HUES6 (cell line): ENCODE measurements around the gene DTD1.

Experiments
- H3K27ac ChIP-seq: 2 replicates; pipeline ENCODE4 v1.7.0; 2013; ENCODE audit warnings: low read depth, mild to moderate bottlenecking, low read length, inconsistent platforms
- H3K27me3 ChIP-seq: 2 replicates; pipeline ENCODE4 v1.6.1; 2013; ENCODE audit warnings: low read length; ENCODE audit not compliant: control insufficient read depth, insufficient read depth
- H3K36me3 ChIP-seq: 2 replicates; pipeline ENCODE4 v1.6.1; 2013; ENCODE audit warnings: low read length; ENCODE audit not compliant: control insufficient read depth, insufficient read depth
- H3K4me1 ChIP-seq: 2 replicates; pipeline ENCODE4 v1.6.1; 2013; ENCODE audit warnings: low read length; ENCODE audit not compliant: control insufficient read depth, insufficient read depth
- H3K4me3 ChIP-seq: 2 replicates; pipeline ENCODE4 v1.5.1; 2013; ENCODE audit warnings: low read depth, low read length
- H3K9ac ChIP-seq: one replicate; pipeline ENCODE4 v1.6.1; 2013; ENCODE audit warnings: mild to moderate bottlenecking, low read length
- H3K9me3 ChIP-seq: 2 replicates; pipeline ENCODE4 v1.6.1; 2013; ENCODE audit warnings: low read depth, low read length; ENCODE audit not compliant: control insufficient read depth, insufficient read depth

The DTD1 gene, protein sequence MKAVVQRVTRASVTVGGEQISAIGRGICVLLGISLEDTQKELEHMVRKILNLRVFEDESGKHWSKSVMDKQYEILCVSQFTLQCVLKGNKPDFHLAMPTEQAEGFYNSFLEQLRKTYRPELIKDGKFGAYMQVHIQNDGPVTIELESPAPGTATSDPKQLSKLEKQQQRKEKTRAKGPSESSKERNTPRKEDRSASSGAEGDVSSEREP

DNA sequence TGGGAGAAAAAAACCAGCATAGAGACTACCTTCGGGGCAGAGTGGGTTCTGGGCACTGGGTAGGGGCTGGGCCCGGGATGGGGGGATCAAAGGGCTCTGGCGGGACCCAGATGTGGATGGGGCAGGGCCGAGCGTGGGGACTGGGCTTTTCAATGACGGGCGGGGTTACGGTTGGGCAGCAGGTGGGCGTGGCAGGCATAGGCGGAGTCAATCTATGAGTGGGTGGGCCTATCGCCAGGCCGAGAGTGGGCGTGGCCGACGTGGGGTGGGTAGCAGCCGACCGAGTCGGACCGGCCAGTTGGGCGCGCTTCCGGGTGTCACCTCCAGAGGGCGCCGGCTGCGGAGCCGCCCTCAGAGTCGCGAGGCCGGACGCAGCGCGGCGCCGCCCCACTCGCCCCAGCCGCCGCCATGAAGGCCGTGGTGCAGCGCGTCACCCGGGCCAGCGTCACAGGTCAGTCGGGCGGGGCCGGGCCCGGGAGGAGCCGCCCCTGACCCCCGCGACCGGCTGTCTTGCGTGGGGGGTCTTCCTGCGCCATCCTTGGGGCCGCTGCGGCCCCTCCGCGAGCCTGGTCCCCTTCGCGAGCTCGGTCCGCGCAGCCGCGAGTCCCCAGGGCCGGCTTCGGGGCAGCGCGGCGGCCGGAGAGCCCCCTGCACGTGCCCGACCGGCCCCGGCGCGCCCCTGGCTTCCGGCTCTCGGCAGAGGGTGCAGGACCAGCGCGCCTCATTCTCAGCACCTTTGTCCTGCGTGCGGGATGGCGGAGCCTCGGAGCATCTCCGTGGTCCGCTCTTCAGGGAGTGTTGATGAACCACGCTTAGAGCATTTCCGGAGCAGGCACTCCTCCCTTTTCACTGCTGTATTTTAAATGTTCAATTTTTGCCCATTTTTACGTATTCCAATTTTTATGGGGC, at the start of gene DTD1:
TSS of gene DTD1 (plus strand) at position 390 of the 909 bp plus-strand sequence. CDS start at position 409, 19 bp downstream.
- Histone ChIP-seq H3K27me3 (no peaks in the 10 kb centered on the region), H3K9ac (peak within 1 kb of the TSS; percentile 84), H3K36me3 (no peaks in the 10 kb centered on the region), H3K4me3 (peak within 1 kb of the TSS; percentile 90), H3K4me1 (peaks cover 38% of the 10 kb centered on the region), H3K27ac (peak within 1 kb of the TSS; percentile 29; the same call in 1 of the 2 replicates), H3K9me3 (peaks cover 4% of the 10 kb centered on the region; the same call in 1 of the 2 replicates)

DNA sequence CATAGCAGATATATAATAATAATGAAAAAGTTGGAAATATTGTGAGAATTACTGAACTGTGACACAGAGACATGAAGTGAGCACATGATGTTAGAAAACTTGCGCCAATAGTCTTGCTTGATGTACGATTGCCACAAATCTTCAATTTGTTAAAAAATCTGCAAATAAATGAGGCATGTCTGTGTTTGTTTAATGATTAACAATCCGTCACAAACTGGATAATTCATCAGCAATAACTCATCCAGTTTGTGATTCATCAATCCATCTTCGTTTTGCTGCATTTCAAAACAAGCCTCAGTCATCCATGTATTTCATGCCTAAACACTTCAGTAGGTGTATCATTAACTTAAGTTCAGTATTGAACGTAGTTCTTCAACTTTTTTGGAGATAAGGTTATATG, 46.1 kb upstream of the DTD1 start:
- Histone ChIP-seq H3K9ac (no peak overlapping the region), H3K27ac (no peak overlapping the region), H3K4me3 (no peak overlapping the region), H3K36me3 (peaks cover 72% of the 10 kb centered on the region), H3K9me3 (no peaks in the 10 kb centered on the region), H3K27me3 (no peaks in the 10 kb centered on the region), H3K4me1 (no peaks in the 10 kb centered on the region)

DNA sequence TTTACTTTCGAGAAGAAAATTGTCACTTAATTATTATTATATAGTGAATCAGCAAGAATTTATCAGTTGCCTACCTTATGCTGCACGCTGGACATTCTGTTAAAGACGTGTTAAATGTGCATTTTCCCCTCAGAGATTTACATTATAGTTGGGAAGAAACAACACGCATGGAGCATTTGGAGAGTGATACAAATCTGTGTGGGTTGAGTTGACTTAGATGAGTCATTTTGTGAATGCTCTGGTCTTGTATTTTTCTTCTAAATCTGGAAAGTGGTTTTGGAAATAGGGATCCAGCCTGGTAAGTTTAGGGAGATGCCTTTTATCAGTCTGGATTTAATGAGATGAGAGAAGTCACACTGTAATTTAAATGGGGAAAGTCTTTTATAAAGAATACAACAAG, 44.6 kb upstream of the DTD1 start:
- peaks cover 77% of the 10 kb centered on the region for H3K36me3 ChIP-seq

DNA sequence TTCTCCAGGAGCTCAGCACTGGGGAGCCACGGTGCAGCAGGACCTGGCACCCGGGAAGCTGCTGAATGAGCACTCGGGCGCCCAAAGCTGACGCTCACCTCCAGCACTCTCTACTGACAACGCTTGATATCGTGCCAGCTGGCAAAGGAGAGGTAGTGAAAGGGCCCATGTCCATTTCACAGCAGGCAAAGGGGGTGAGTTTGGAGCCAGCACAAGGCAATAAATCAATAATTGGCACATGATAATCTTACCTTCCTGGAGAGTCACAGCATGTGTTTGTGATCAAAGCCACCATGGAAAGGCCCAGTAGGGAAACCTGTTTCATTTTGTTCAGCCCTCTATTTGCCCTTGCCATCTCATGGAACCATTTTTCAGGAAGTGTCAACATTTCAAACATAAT, 43.9 kb upstream of the DTD1 start:
- Histone ChIP-seq H3K4me3 (no peak overlapping the region), H3K9ac (no peak overlapping the region), H3K36me3 (peaks cover 80% of the 10 kb centered on the region), H3K4me1 (no peaks in the 10 kb centered on the region), H3K27ac (no peak overlapping the region), H3K9me3 (no peaks in the 10 kb centered on the region), H3K27me3 (no peaks in the 10 kb centered on the region)

More for the DNA sequence above, 44.6 kb upstream of the DTD1 start:
- no peak overlapping the region for H3K4me3 ChIP-seq
- no peak overlapping the region for H3K27ac ChIP-seq
- no peak overlapping the region for H3K9ac ChIP-seq
- no peaks in the 10 kb centered on the region for H3K9me3 ChIP-seq
- H3K27me3 ChIP-seq, result no peaks in the 10 kb centered on the region
- no peaks in the 10 kb centered on the region for H3K4me1 ChIP-seq

DNA sequence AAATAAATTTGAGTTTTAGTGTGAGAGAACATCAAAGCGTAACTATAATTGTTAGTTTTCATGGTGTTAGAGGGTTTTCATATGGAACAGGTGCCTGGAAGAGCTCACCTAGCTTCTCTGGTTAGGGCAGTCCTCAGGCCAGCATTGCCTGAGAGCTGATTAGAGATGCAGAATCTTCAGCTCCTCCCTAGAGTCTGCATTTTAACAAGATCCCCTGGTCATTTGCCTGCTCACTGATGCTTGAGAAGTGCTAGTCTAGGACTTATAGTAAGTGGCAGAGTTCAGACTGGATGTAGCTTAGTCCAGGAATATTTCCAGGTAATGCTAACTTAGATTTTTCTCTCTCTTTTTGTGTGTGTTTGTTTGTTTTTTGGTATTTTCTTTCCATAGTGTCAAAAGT, 42.3 kb upstream of the DTD1 start:
- Histone ChIP-seq H3K36me3 (peaks cover 90% of the 10 kb centered on the region), H3K4me3 (no peak overlapping the region), H3K27ac (no peak overlapping the region), H3K4me1 (no peaks in the 10 kb centered on the region), H3K9ac (no peak overlapping the region), H3K9me3 (no peaks in the 10 kb centered on the region), H3K27me3 (no peaks in the 10 kb centered on the region)

DNA sequence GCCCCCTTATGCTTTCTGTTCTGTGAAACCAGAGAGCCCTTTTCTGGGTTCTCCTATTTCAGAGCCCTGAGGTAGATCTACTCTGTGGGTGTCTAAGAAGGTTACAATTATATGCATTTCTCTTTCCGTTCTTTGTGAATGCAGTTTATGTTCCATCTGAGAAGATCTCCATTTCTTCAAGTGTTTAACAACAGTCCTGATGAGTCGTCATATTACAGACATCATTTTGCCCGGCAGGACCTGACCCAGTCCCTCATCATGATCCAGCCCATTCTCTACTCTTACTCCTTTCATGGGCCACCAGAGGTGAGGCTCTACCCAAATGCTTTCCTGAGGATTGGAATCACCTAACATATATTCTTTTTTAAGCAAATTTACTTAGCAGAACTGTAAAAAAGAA, 39.4 kb upstream of the DTD1 start:
- H3K27me3 ChIP-seq, result no peaks in the 10 kb centered on the region
- no peak overlapping the region for H3K4me3 ChIP-seq
- peaks cover 86% of the 10 kb centered on the region for H3K36me3 ChIP-seq
- no peak overlapping the region for H3K9ac ChIP-seq
- H3K9me3 ChIP-seq, result no peaks in the 10 kb centered on the region
- H3K4me1 ChIP-seq, result no peaks in the 10 kb centered on the region
- H3K27ac ChIP-seq, result no peak overlapping the region

DNA sequence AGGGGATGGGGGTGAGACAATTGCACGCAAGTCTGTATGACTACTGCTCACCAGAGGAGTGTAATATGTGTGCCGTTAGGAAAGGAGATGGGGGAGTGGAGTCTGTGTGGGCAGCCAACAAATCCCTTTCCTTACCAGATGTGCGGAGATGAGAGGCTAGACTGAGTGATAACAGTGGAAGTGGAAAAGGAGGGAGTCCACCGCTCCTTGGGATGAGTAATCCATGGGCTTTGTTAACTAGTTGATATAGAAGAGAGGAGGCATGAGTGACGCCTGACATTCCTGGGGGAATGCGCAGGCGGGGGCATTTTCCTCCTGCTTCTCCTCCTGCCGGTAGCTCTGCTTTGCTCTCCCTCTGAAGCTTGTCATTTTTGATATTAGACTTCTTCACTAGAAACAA, 34.1 kb upstream of the DTD1 start:
- no peaks in the 10 kb centered on the region for H3K27me3 ChIP-seq
- H3K4me1 ChIP-seq, result no peaks in the 10 kb centered on the region
- H3K36me3 ChIP-seq, result peaks cover 75% of the 10 kb centered on the region
- no peak overlapping the region for H3K9ac ChIP-seq
- no peaks in the 10 kb centered on the region for H3K9me3 ChIP-seq
- no peak overlapping the region for H3K4me3 ChIP-seq
- no peak overlapping the region for H3K27ac ChIP-seq

DNA sequence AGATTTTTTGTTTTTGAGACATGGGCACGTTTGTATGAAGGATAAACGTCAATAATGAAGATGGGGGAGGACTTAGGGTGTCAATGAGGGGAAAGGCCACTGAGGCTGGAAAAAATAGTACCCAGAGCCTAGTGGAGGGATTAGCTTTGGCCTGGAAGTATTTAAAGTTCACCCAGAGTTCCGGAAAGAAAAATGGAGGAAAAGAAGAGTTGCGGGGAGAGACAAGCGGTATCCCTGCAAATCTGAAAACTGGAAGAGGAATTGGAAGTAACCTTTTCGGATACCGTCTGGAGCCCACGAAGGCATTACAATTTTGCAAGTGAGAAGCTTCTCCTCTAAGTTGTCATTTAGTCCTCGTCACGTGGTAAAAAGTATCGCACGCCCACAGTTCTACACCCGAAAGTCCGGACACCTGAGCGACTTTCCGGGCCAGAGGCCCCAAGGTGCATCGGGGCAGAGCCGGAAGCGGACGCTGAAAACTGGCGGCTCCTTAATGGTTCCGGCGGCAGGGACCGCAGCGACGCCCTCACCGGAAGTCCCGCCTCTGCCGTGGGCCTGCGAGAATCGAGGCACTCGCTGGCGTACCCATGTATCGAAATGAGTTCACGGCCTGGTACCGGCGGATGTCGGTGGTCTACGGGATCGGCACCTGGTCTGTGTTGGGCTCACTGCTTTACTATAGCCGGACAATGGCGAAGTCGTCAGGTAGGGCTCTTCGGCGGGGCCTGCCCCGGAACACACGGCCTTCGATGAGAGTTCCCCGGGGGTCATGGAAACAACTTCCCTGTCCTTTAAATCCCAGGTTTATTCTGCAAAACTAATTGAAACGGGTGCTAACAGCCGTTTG, 20.7 kb upstream of the DTD1 start, which contains the start of gene SMIM26:
TSS of gene SMIM26 (plus strand) at position 541 of the 847 bp plus-strand sequence. CDS start at position 588, 47 bp downstream.
- Histone ChIP-seq H3K27me3 (no peaks in the 10 kb centered on the region), H3K9ac (peak within 1 kb of the TSS; percentile 83), H3K27ac (peak within 1 kb of the TSS; percentile 56; the same call in 1 of the 2 replicates)

DNA sequence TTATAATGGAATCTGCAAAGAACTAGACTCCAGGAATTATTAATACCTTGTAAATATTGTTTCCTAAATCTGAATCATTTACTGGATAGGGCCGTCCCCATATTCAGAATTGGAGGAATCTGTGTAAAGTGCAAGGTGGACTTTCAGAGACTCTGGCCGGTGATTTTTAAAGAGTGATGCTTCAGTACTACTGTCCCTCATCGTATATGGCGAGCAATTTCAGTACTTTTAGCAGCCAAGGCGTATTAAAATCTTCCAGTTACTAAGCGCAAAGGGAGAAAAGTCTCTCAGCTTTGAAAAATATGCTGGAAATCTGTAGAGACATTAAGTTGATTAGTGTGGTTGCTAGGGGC, 20.1 kb upstream of the DTD1 start:
- Histone ChIP-seq H3K27ac (peak overlapping the region; percentile 56; the same call in 1 of the 2 replicates), H3K9ac (peak overlapping the region; percentile 83), H3K27me3 (no peaks in the 10 kb centered on the region), H3K4me1 (no peaks in the 10 kb centered on the region), H3K36me3 (peaks cover 16% of the 10 kb centered on the region), H3K9me3 (no peaks in the 10 kb centered on the region), H3K4me3 (peak overlapping the region; percentile 85)

More for the DNA sequence above, 20.7 kb upstream of the DTD1 start, which contains the start of gene SMIM26:
- Histone ChIP-seq H3K4me3 (peak within 1 kb of the TSS; percentile 85), H3K36me3 (peaks cover 20% of the 10 kb centered on the region), H3K4me1 (no peaks in the 10 kb centered on the region), H3K9me3 (no peaks in the 10 kb centered on the region)

DNA sequence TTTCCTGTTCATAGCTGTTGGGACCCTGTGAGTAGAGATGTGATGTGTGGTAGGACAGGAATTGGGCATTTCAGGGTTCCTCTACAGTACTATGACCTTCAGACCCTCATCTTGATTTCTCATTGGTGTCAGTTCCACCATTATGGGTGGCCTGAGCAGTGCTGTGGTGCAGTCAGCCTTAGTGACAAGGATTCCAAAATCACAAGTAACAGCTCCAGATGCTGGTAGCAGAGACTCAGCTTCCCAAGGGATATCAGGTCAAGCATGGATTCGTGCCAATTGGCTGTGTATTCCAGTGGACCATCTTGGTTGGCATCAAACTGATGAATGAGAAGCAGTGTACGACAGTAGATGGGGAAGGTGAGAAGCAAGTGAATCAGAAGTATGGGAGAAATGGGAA, 16.8 kb upstream of the DTD1 start:
- no peak overlapping the region for H3K27ac ChIP-seq
- H3K4me3 ChIP-seq, result no peak overlapping the region
- no peaks in the 10 kb centered on the region for H3K9me3 ChIP-seq
- no peaks in the 10 kb centered on the region for H3K27me3 ChIP-seq
- no peak overlapping the region for H3K9ac ChIP-seq
- no peaks in the 10 kb centered on the region for H3K4me1 ChIP-seq
- H3K36me3 ChIP-seq, result peaks cover 14% of the 10 kb centered on the region
